HepG2 (cell line): ENCODE results near the gene ZNF341. TPM values are rescaled to one million over a fixed set of nuclear protein-coding genes. Genes with fewer than 3 reads are reported as not detected.

ENCODE experiments used
- ATAC-seq: fragments of 200-7000 bp; cut with Tn5 transposase; 3 replicates; pipeline ENCODE4 v1.9.1; 2020; ENCODE audit warnings: mild to moderate bottlenecking, moderate library complexity
- BruUV-seq: library from RNA; stranded (reverse); fragments of 400-500 nt; replicated peaks from 2 replicates; lab custom pipeline; 2021; lab: Mats Ljungman, UMichigan
- CTCF ChIA-PET: fragments of 300-600 bp; formaldehyde crosslinking; extraction: SDS; loops from one replicate; lab custom pipeline; 2021; ENCODE audit warnings: low total read pairs, inconsistent platforms, low intra/inter-chr PET ratio; lab: Yijun Ruan, JAX
- POLR2A ChIA-PET: fragments of 350-600 bp; sonication (Branson Sonifier 250); formaldehyde crosslinking; loops from one replicate; lab custom pipeline; 2020; ENCODE audit warnings: antibody characterized with exemption, inconsistent platforms; lab: Yijun Ruan, JAX
- DNase-seq: peaks from one replicate; pipeline ENCODE4 v3.0.0-alpha.2; 2015; ENCODE audit warnings: low spot score
- FAIRE-seq: peaks from 3 replicates; lab custom pipeline; 2011; peaks lifted over from hg19 to GRCh38; lab: Jason Lieb, UNC
- H2AFZ ChIP-seq: one replicate; pipeline ENCODE4 v1.6.1; 2011; ENCODE audit warnings: low read length, inconsistent platforms
- H3K27ac ChIP-seq: fragments of 300-600 bp; 3 replicates; pipeline ENCODE4 v1.8.0; 2011; ENCODE audit warnings: mixed run types, mild to moderate bottlenecking, mixed read lengths, low read length, inconsistent platforms; ENCODE audit not compliant: insufficient read depth; ENCODE audit errors: extremely low read length
- H3K27me3 ChIP-seq, 2 experiments: fragments of 200-600 bp in 1 of 2; 2 replicates in 1 of 2; 3 replicates in 1 of 2; pipeline versions ENCODE4 v1.6.0 to v1.8.0; 2011; ENCODE audit warnings: low read length in 2 of 2, mild to moderate bottlenecking in 2 of 2, moderate library complexity in 2 of 2, inconsistent platforms in 1 of 2; ENCODE audit not compliant: insufficient read depth in 2 of 2, control insufficient read depth in 1 of 2
- H3K36me3 ChIP-seq, 2 experiments: fragments of 200-600 bp in 1 of 2; replicated peaks in 1 of 2; 2 replicates in 1 of 2; 3 replicates in 1 of 2; pipeline versions ENCODE4 v1.5.1 to v1.8.0; 2011; ENCODE audit warnings: low read length in 2 of 2, inconsistent platforms in 1 of 2; ENCODE audit not compliant: insufficient read depth in 2 of 2, control insufficient read depth in 1 of 2
- H3K4me1 ChIP-seq: 2 replicates; pipeline ENCODE4 v1.5.1; 2012; ENCODE audit warnings: low read length, inconsistent platforms; ENCODE audit not compliant: insufficient read depth
- H3K4me2 ChIP-seq: 2 replicates; pipeline ENCODE4 v1.6.0; 2011; ENCODE audit warnings: low read depth, low read length, inconsistent platforms
- H3K4me3 ChIP-seq, 3 experiments: fragments of 200-600 bp in 1 of 3; sonication (generic), shearing (Covaris generic) in 1 of 3; replicated peaks in 1 of 3; 2 replicates each; pipeline ENCODE4 v1.5.1; 2011 to 2016; ENCODE audit warnings: low read length in 3 of 3, inconsistent platforms in 2 of 3, low read depth in 2 of 3, mild to moderate bottlenecking in 2 of 3, control low read depth in 1 of 3, mixed read lengths in 1 of 3; ENCODE audit not compliant: insufficient read depth in 1 of 3
- H3K79me2 ChIP-seq: one replicate; pipeline ENCODE4 v1.6.1; 2011; ENCODE audit warnings: low read length, inconsistent platforms; ENCODE audit not compliant: insufficient read depth
- H3K9ac ChIP-seq: 2 replicates; pipeline ENCODE4 v1.6.0; 2011; ENCODE audit warnings: mild to moderate bottlenecking, low read depth, low read length, inconsistent platforms; ENCODE audit not compliant: insufficient read depth
- H3K9me3 ChIP-seq: 2 replicates; pipeline ENCODE4 v1.5.1; 2012; ENCODE audit warnings: mild to moderate bottlenecking, low read length
- H4K20me1 ChIP-seq: 2 replicates; pipeline ENCODE4 v1.6.0; 2011; ENCODE audit warnings: inconsistent platforms, mild to moderate bottlenecking, low read length, moderate library complexity; ENCODE audit not compliant: insufficient read depth
- ARNTL ChIP-seq: sonication (generic); formaldehyde crosslinking; IDR thresholded peaks from 2 replicates; pipeline ENCODE4 v1.4.0; 2020; ENCODE audit warnings: mild to moderate bottlenecking, missing genetic modification reagents
- DRAP1 ChIP-seq: IDR thresholded peaks from 2 replicates; pipeline ENCODE4 v1.6.1; 2016; ENCODE audit warnings: missing genetic modification reagents, missing compliant biosample characterization
- FOXO4 ChIP-seq: sonication (generic); formaldehyde crosslinking; conservative IDR thresholded peaks from 2 replicates; pipeline ENCODE4 v1.8.1; 2023; ENCODE audit warnings: missing genetic modification reagents
- GZF1 ChIP-seq: sonication (generic); formaldehyde crosslinking; IDR thresholded peaks from 2 replicates; pipeline ENCODE4 v1.5.1; 2020; ENCODE audit warnings: mild to moderate bottlenecking, missing genetic modification reagents
- HINFP ChIP-seq: sonication (generic); formaldehyde crosslinking; IDR thresholded peaks from 2 replicates; pipeline ENCODE4 v1.4.0; 2020; ENCODE audit warnings: low read depth, mild to moderate bottlenecking, missing genetic modification reagents
- MAF1 ChIP-seq: sonication (generic); formaldehyde crosslinking; IDR thresholded peaks from 2 replicates; pipeline ENCODE4 v1.5.0; 2020; ENCODE audit warnings: missing genetic modification reagents, borderline replicate concordance
- NFIB ChIP-seq: sonication (generic); formaldehyde crosslinking; IDR thresholded peaks from 2 replicates; pipeline ENCODE4 v1.9.0; 2021; ENCODE audit warnings: missing genetic modification reagents, mild to moderate bottlenecking, borderline replicate concordance
- NRL ChIP-seq: sonication (generic); formaldehyde crosslinking; IDR thresholded peaks from 2 replicates; pipeline ENCODE4 v1.5.0; 2020; ENCODE audit warnings: missing genetic modification reagents, mild to moderate bottlenecking, moderate library complexity, borderline replicate concordance
- PAF1 ChIP-seq: IDR thresholded peaks from 2 replicates; pipeline ENCODE4 v1.6.1; 2016; ENCODE audit warnings: missing genetic modification reagents, missing compliant biosample characterization
- RBM22 ChIP-seq: fragments of 200-400 bp; formaldehyde crosslinking; optimal IDR thresholded peaks from 2 replicates; pipeline ENCODE3; 2017; ENCODE audit warnings: mild to moderate bottlenecking, low read length, moderate library complexity
- REST ChIP-seq, 2 experiments: IDR thresholded peaks; 2 replicates each; pipeline ENCODE4 v1.6.1; 2011 to 2012; ENCODE audit warnings: low read length in 2 of 2, borderline replicate concordance in 1 of 2, low read depth in 1 of 2, mild to moderate bottlenecking in 1 of 2, moderate library complexity in 1 of 2
- SMAD3 ChIP-seq: sonication (generic); formaldehyde crosslinking; IDR thresholded peaks from 2 replicates; pipeline ENCODE4 v1.4.0; 2020; ENCODE audit warnings: missing genetic modification reagents
- ZNF558 ChIP-seq: sonication (generic); formaldehyde crosslinking; IDR thresholded peaks from 2 replicates; pipeline ENCODE4 v1.9.0; 2022; ENCODE audit warnings: mild to moderate bottlenecking, missing genetic modification reagents, borderline replicate concordance
- WGBS: methylation state at CpG from one replicate; pipeline ENCODE4 v1.1.6; 2017; ENCODE audit warnings: low lambda C conversion rate; 5-methylcytosine and 5-hydroxymethylcytosine counted together
- in situ Hi-C: cut with HindIII; loops from 2 replicates; pipeline ENCODE4 v1.10.0; 2017; ENCODE audit warnings: low pct_unique_long_range_greater_than_20kb; ENCODE audit not compliant: extremely low pct_ligation_motif_present
- intact Hi-C: fragments of 100-400 bp; cut with micrococcal nuclease; formaldehyde crosslinking; loops from one replicate; pipeline ENCODE4 v1.10.0; 2022; ENCODE audit not compliant: unreplicated experiment
- polyA plus RNA-seq, 8 experiments: library from polyadenylated mRNA; depleted of rRNA in 3 of 8; stranded (reverse) in 7 of 8; unstranded in 1 of 8; fragments of >200 nt; fragmentation: Illumina TruSeq in 4 of 8; extraction: Trizol in 4 of 8; gene quantifications; 2 replicates each; pipeline versions ENCODE4 v1.2.1 to v1.2.3, GENCODE V29; 2011 to 2016; ENCODE audit warnings: low read depth in 4 of 8, missing spikeins in 1 of 8, mixed read lengths in 1 of 8; ENCODE audit not compliant: insufficient read depth in 1 of 8
- total RNA-seq, 5 experiments: library from RNA; depleted of rRNA; stranded (reverse); fragments of >200 nt; fragmentation: Illumina TruSeq; extraction: Trizol; gene quantifications; 2 replicates each; pipeline ENCODE4 v1.2.3, GENCODE V29; 2016; ENCODE audit warnings: low read depth in 1 of 5

ZNF341 gene
- total and polyA plus RNA-seq, 2 of the 13 experiments (the other 11 are each of a cell fraction or from before 2014, with no cell fraction given) = 1.1 to 2.2 TPM

- POLR2A ChIA-PET = no interaction called here
Measured at GRCh38 chr20:33832103-33832804, 100.5 kb downstream of the ZNF341 start.

More at GRCh38 chr20:33832103-33832804, 100.5 kb downstream of the ZNF341 start:
- no peak overlapping the region for H2AFZ ChIP-seq
- CTCF ChIA-PET = no interaction called here
- peaks cover 1% of the 10 kb centered on the region; the same call in 1 of the 2 replicates for H4K20me1 ChIP-seq
- H3K36me3 ChIP-seq = peaks cover 5 to 25% of the 10 kb centered on the region in 2 experiments; a peak in 4 of 5 replicates
- H3K4me1 ChIP-seq = peaks cover 24% of the 10 kb centered on the region
- no peak for FAIRE-seq
- no peak overlapping the region for H3K27ac ChIP-seq
- no TSS peak for BruUV-seq
- 92% methylated on average over 11 of the region's 11 CpGs for WGBS
- intact Hi-C loops = no loop called here
- TF ChIP-seq ARNTL (CRISPR knock-in tag) (no peak), NRL (CRISPR knock-in tag) (0 out of 2 replicates have a peak, but pooled peaks have one; percentile 38), MAF1 (CRISPR knock-in tag) (no peak), RBM22 (peak; percentile 45), GZF1 (CRISPR knock-in tag) (no peak), SMAD3 (CRISPR knock-in tag) (no peak), NFIB (0 out of 2 replicates have a peak, but pooled peaks have one; percentile 77), PAF1 (CRISPR knock-in tag) (no peak), REST (IDR thresholded peaks at IDR 0.05; ENCODE audit: borderline replicate concordance in 1 of 2, low read depth in 1 of 2, low read length in 2 of 2) (no peak), FOXO4 (CRISPR knock-in tag) (0 out of 2 replicates have a peak, but pooled peaks have one; percentile 30), DRAP1 (CRISPR knock-in tag) (no peak), HINFP (no peak), ZNF558 (CRISPR knock-in tag) (no peak)
- TF ChIP-seq, all 625 proteins: peak for 4
- H3K4me2 ChIP-seq = no peak overlapping the region
- no peak overlapping the region for H3K9ac ChIP-seq
- H3K9me3 ChIP-seq = no peaks in the 10 kb centered on the region
- DNase-seq = no peak
- ATAC-seq = no peak
- H3K4me3 ChIP-seq = no peak overlapping the region
- peaks cover 56% of the 10 kb centered on the region for H3K79me2 ChIP-seq
- no peaks in the 10 kb centered on the region for H3K27me3 ChIP-seq
- in situ Hi-C loops = no loop called here
